Stimulated activated CD4-positive, alpha-beta T cell treated with anti-CD3 and anti-CD28 coated beads, Interleukin-15, amount 100 ng/mL, for 24 hours (primary cell): Measurements from ENCODE around the gene SCARF1.
"Not testable (repeated sequence)": the region's sequence is repeated elsewhere in the genome, so short reads cannot be mapped to it uniquely, and the experiment has no call there.

ENCODE experiments used
- DNase-seq: peaks from one replicate; pipeline ENCODE4 v3.0.0-alpha.2; 2020

The SCARF1 gene

GRCh38 chr17:1645207-1646171, at the start of gene SCARF1:
TSS of gene SCARF1 (minus strand) at chr17:1645732. CDS start at chr17:1645697, 35 bp downstream.
- DNase-seq: no peak

- no peak for DNase-seq
These were observed 47.8 kb upstream of the SCARF1 start for GRCh38 chr17:1693339-1693738.

- DNase-seq: no peak
These were observed 45.2 kb upstream of the SCARF1 start for GRCh38 chr17:1690544-1691221.

GRCh38 chr17:1688405-1688804, 42.9 kb upstream of the SCARF1 start:
- DNase-seq: not testable (repeated sequence)

- no peak for DNase-seq
These were observed 40.6 kb upstream of the SCARF1 start for GRCh38 chr17:1686086-1686485.

- DNase-seq: peak; percentile 99
These were observed 39.1 kb upstream of the SCARF1 start, which contains the start of gene PRPF8 for GRCh38 chr17:1684378-1685189. TSS of gene PRPF8 (minus strand) at chr17:1684867. CDS start at chr17:1684571, 296 bp downstream.

GRCh38 chr17:1683459-1683858, 37.9 kb upstream of the SCARF1 start:
- DNase-seq: no peak

- DNase-seq: no peak
These were observed 30.9 kb upstream of the SCARF1 start for GRCh38 chr17:1676401-1676800.

- DNase-seq: peak; percentile 19
These were observed 27.7 kb upstream of the SCARF1 start for GRCh38 chr17:1673041-1673785.

GRCh38 chr17:1663934-1664333, 18.4 kb upstream of the SCARF1 start:
- not testable (repeated sequence) for DNase-seq

GRCh38 chr17:1661045-1661444, 15.5 kb upstream of the SCARF1 start:
- no peak for DNase-seq

GRCh38 chr17:1658100-1658499, 12.6 kb upstream of the SCARF1 start:
- DNase-seq: no peak

GRCh38 chr17:1653735-1654134, 8.2 kb upstream of the SCARF1 start:
- no peak for DNase-seq

GRCh38 chr17:1652794-1653193, 7.3 kb upstream of the SCARF1 start:
- DNase-seq: not testable (repeated sequence)

- DNase-seq: no peak
These were observed 6.0 kb upstream of the SCARF1 start for GRCh38 chr17:1651559-1651844.

GRCh38 chr17:1650731-1651558, 5.4 kb upstream of the SCARF1 start:
- DNase-seq: no peak

GRCh38 chr17:1649844-1650501, 4.4 kb upstream of the SCARF1 start, which contains the start of gene RILP:
TSS of gene RILP (minus strand) at chr17:1649866. CDS start at chr17:1649804, 62 bp downstream.
- DNase-seq: peak; percentile 65

- peak; percentile 94 for DNase-seq
These were observed 3.7 kb upstream of the SCARF1 start for GRCh38 chr17:1648963-1649843.

- DNase-seq: no peak
These were observed 2.8 kb upstream of the SCARF1 start for GRCh38 chr17:1648173-1648962.
